Measurements from ENCODE around the gene OPN1MW2. TPM values are rescaled to one million over a fixed set of nuclear protein-coding genes. Genes with fewer than 3 reads are reported as not detected.
"Not testable (repeated sequence)": the region's sequence is repeated elsewhere in the genome, so short reads cannot be mapped to it uniquely, and the experiment has no call there.

OPN1MW2 gene
- total RNA-seq, 1 donor from 2014 or later = not detected

DNA sequence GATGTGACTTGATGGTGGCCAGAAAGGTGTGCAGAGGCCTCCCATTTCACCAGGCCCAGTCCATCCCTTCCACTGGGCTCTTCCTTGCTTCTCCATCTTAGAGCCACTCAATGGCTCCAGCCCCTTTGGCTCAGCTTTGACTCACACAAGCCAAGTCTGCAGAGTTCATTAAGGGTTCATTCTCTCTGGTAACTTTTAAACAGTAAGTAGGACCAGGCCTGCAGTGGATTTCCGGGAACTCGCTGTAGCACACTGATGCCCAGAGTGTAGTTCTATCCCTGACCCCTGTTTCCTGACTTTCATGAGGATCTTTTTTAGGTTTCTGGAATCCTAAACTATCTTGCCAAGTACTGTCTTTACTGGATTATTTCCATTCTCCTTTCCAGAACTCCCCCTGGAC is 25.2 kb upstream of the OPN1MW2 start:
- H3K4me1 Mint-ChIP-seq (ENCODE audit: low read depth, unreplicated experiment); H3K9me3 Mint-ChIP-seq (ENCODE audit: unreplicated experiment); DNase-seq (ENCODE audit: low read depth); H3K4me3 ChIP-seq (ENCODE audit: insufficient read depth, low read depth, low read length); H3K79me2 ChIP-seq (ENCODE audit: insufficient read depth, low read length); H3K27ac Mint-ChIP-seq (ENCODE audit: unreplicated experiment); H3K27me3 ChIP-seq (ENCODE audit: insufficient read depth, low read length); H2AFZ ChIP-seq (ENCODE audit: low read depth, low read length); H3K4me1 ChIP-seq (ENCODE audit: insufficient read depth, low read length); H3K4me2 ChIP-seq (ENCODE audit: low read length); H3K36me3 Mint-ChIP-seq (ENCODE audit: low read depth, unreplicated experiment); FAIRE-seq; H3K9ac ChIP-seq (ENCODE audit: low read length); H4K20me1 ChIP-seq (ENCODE audit: insufficient read depth, low read length); H3K4me3 Mint-ChIP-seq (ENCODE audit: unreplicated experiment); H3K9me3 ChIP-seq (ENCODE audit: insufficient read depth, low read depth, low read length); H3K27ac ChIP-seq (ENCODE audit: low read depth, low read length); H3K36me3 ChIP-seq (ENCODE audit: insufficient read depth, low read length); H3K27me3 Mint-ChIP-seq (ENCODE audit: low read depth, unreplicated experiment): not testable (repeated sequence)

DNA sequence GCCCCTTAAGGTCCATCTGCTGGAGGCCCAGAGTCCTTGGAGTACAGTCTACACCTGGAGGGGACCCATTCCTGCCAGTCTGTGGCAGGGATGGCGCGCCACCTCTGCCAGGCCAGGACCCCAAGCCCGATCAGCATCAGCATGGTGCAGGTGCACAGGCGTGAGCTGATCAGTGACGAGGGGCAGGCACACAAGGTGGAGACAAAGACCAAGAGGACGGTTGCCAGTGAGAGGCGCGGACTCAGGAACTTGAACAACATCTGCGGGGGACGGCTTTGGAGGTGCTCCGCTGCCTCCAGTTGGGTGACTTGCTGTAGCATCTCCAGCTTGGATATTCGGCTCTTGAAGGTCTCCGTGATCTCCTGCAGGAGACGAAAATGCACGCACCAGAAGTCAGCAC is 23.1 kb upstream of the OPN1MW2 start:
- not testable (repeated sequence) for H3K4me3 ChIP-seq (ENCODE audit: insufficient read depth, low read depth, low read length); H3K79me2 ChIP-seq (ENCODE audit: insufficient read depth, low read length)

DNA sequence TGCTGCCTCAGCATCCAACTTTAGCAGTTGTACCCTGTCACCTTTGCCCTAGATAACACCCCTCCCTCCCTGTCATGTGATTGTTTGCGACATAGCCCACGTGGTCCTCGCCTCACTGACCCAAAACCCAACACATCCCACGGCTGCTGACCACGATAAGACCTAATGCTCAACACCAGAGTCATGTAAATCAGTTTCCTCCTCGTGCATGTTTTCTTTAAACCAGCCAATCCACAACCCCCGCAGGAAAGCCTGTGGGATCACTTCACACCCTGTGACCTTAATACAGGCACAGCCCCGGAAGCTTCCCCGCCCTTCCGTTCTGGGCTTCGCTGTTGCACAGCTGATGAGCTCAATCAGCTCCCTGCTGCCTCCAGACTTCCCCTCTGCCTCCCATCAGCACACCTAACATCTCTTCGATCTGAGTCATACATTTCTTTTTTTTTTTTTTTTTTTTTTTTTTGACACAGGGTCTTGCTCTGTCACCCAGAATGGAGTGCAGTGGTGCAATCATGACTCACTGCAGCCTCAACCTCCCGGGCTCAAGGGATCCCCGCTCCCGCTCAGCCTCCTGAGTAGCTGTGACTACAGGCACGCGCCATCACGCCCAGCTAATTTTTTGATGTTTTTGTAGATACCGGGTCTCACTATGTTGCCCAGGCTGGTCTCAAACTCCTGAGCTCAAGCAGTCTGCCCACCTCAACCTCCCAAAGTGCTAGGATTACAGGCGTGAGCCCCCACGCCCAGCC is 9.7 kb upstream of the OPN1MW2 start:
- H3K36me3 ChIP-seq (ENCODE audit: insufficient read depth, low read length); H3K27ac ChIP-seq (ENCODE audit: low read depth, low read length); H3K27me3 Mint-ChIP-seq (ENCODE audit: low read depth, unreplicated experiment); FAIRE-seq; H3K9ac ChIP-seq (ENCODE audit: low read length); H3K4me1 Mint-ChIP-seq (ENCODE audit: low read depth, unreplicated experiment); H2AFZ ChIP-seq (ENCODE audit: low read depth, low read length); H3K4me2 ChIP-seq (ENCODE audit: low read length); DNase-seq (ENCODE audit: low read depth); H3K4me3 Mint-ChIP-seq (ENCODE audit: unreplicated experiment); H3K36me3 Mint-ChIP-seq (ENCODE audit: low read depth, unreplicated experiment); H3K9me3 ChIP-seq (ENCODE audit: insufficient read depth, low read depth, low read length); H3K27ac Mint-ChIP-seq (ENCODE audit: unreplicated experiment); H3K9me3 Mint-ChIP-seq (ENCODE audit: unreplicated experiment); H3K79me2 ChIP-seq (ENCODE audit: insufficient read depth, low read length); H3K4me1 ChIP-seq (ENCODE audit: insufficient read depth, low read length); H4K20me1 ChIP-seq (ENCODE audit: insufficient read depth, low read length); H3K27me3 ChIP-seq (ENCODE audit: insufficient read depth, low read length); H3K4me3 ChIP-seq (ENCODE audit: insufficient read depth, low read depth, low read length): not testable (repeated sequence)

More for the DNA sequence above, 23.1 kb upstream of the OPN1MW2 start:
- H3K27ac ChIP-seq (ENCODE audit: low read depth, low read length); H3K9me3 ChIP-seq (ENCODE audit: insufficient read depth, low read depth, low read length); H3K9ac ChIP-seq (ENCODE audit: low read length); H2AFZ ChIP-seq (ENCODE audit: low read depth, low read length); H3K36me3 Mint-ChIP-seq (ENCODE audit: low read depth, unreplicated experiment); H3K4me1 ChIP-seq (ENCODE audit: insufficient read depth, low read length); H3K27me3 ChIP-seq (ENCODE audit: insufficient read depth, low read length); H3K36me3 ChIP-seq (ENCODE audit: insufficient read depth, low read length); H3K4me3 Mint-ChIP-seq (ENCODE audit: unreplicated experiment); DNase-seq (ENCODE audit: low read depth); H3K9me3 Mint-ChIP-seq (ENCODE audit: unreplicated experiment); H3K4me1 Mint-ChIP-seq (ENCODE audit: low read depth, unreplicated experiment); H4K20me1 ChIP-seq (ENCODE audit: insufficient read depth, low read length); H3K4me2 ChIP-seq (ENCODE audit: low read length); H3K27me3 Mint-ChIP-seq (ENCODE audit: low read depth, unreplicated experiment); H3K27ac Mint-ChIP-seq (ENCODE audit: unreplicated experiment); FAIRE-seq: not testable (repeated sequence)

DNA sequence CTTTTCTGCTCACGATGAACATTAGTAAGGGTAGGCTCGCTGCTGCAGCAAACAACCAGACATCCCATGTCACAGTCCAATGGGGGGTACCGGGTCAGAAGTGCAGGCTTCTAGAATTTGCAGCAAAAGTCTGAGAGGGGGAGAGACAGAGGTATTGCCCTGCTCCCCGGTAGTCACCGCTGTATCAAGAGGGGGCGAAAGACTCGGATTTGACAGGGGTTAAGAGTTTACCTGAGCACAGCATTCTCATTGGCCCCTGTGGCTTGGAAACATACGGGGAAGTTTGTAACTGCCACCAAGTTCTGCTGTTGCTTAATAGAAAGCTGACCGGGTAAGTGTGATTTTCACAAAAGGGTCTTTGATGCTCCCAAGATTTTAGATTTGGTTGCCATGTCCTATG is 8.5 kb upstream of the OPN1MW2 start:
- H3K27ac ChIP-seq (ENCODE audit: low read depth, low read length); H3K27ac Mint-ChIP-seq (ENCODE audit: unreplicated experiment); H3K4me3 ChIP-seq (ENCODE audit: insufficient read depth, low read depth, low read length); H3K27me3 Mint-ChIP-seq (ENCODE audit: low read depth, unreplicated experiment); H4K20me1 ChIP-seq (ENCODE audit: insufficient read depth, low read length); H2AFZ ChIP-seq (ENCODE audit: low read depth, low read length); H3K9ac ChIP-seq (ENCODE audit: low read length); H3K27me3 ChIP-seq (ENCODE audit: insufficient read depth, low read length); DNase-seq (ENCODE audit: low read depth); FAIRE-seq; H3K36me3 ChIP-seq (ENCODE audit: insufficient read depth, low read length); H3K9me3 Mint-ChIP-seq (ENCODE audit: unreplicated experiment); H3K4me1 ChIP-seq (ENCODE audit: insufficient read depth, low read length); H3K4me2 ChIP-seq (ENCODE audit: low read length); H3K4me1 Mint-ChIP-seq (ENCODE audit: low read depth, unreplicated experiment); H3K9me3 ChIP-seq (ENCODE audit: insufficient read depth, low read depth, low read length); H3K36me3 Mint-ChIP-seq (ENCODE audit: low read depth, unreplicated experiment); H3K4me3 Mint-ChIP-seq (ENCODE audit: unreplicated experiment); H3K79me2 ChIP-seq (ENCODE audit: insufficient read depth, low read length): not testable (repeated sequence)

DNA sequence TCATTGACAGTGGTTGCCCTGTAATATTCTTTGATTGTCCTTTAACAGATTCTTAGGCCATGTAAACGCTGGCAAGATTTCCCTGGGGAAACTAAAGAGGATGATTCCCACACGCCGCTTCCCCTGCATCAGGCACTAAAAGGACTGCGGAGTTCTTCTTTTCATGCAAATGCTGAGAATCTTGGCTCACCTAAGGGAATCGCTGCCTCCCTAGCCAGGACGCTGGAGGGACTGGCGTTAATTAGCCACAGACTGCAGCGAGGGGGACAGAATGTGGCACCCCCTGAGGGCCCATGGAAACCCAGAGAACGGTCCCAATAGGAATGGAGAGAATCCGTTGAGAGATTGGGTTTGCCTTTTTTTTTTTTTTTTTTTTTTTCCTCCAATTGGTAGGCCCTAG is 8.1 kb upstream of the OPN1MW2 start:
- not testable (repeated sequence) for H3K4me2 ChIP-seq (ENCODE audit: low read length); H3K36me3 Mint-ChIP-seq (ENCODE audit: low read depth, unreplicated experiment); H4K20me1 ChIP-seq (ENCODE audit: insufficient read depth, low read length); H3K9ac ChIP-seq (ENCODE audit: low read length); H3K4me1 Mint-ChIP-seq (ENCODE audit: low read depth, unreplicated experiment); H3K4me3 ChIP-seq (ENCODE audit: insufficient read depth, low read depth, low read length); H3K79me2 ChIP-seq (ENCODE audit: insufficient read depth, low read length); FAIRE-seq; H3K9me3 Mint-ChIP-seq (ENCODE audit: unreplicated experiment); H3K9me3 ChIP-seq (ENCODE audit: insufficient read depth, low read depth, low read length); H3K4me3 Mint-ChIP-seq (ENCODE audit: unreplicated experiment); H3K36me3 ChIP-seq (ENCODE audit: insufficient read depth, low read length); H3K27me3 Mint-ChIP-seq (ENCODE audit: low read depth, unreplicated experiment); H3K4me1 ChIP-seq (ENCODE audit: insufficient read depth, low read length); H3K27me3 ChIP-seq (ENCODE audit: insufficient read depth, low read length); H3K27ac ChIP-seq (ENCODE audit: low read depth, low read length); H2AFZ ChIP-seq (ENCODE audit: low read depth, low read length); H3K27ac Mint-ChIP-seq (ENCODE audit: unreplicated experiment); DNase-seq (ENCODE audit: low read depth)

DNA sequence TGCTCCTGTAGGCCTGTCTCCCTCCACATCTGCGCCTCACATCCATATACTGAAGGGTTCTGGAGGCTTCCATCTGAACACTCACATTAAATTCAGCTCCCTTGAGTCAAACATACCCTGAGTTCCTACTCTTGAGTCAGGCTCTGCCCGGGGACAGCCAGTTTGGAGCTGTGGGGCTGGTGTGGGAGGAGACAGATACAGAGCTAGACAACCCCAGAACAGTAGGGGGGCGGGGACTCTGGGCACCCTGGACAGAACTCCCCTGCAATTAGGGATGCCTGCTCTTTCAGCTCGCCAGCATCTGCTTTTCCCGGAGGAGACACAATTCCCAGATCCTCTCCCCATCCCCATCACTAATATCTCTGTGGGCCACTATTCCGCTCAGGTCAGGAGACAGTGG is 5.7 kb downstream of the OPN1MW2 start:
- not testable (repeated sequence) for H3K9ac ChIP-seq (ENCODE audit: low read length); H3K9me3 Mint-ChIP-seq (ENCODE audit: unreplicated experiment); DNase-seq (ENCODE audit: low read depth); H3K27ac ChIP-seq (ENCODE audit: low read depth, low read length); H3K79me2 ChIP-seq (ENCODE audit: insufficient read depth, low read length); H3K36me3 ChIP-seq (ENCODE audit: insufficient read depth, low read length); H3K4me3 Mint-ChIP-seq (ENCODE audit: unreplicated experiment); H2AFZ ChIP-seq (ENCODE audit: low read depth, low read length); H3K4me1 Mint-ChIP-seq (ENCODE audit: low read depth, unreplicated experiment); H3K27ac Mint-ChIP-seq (ENCODE audit: unreplicated experiment); H3K36me3 Mint-ChIP-seq (ENCODE audit: low read depth, unreplicated experiment); H3K4me2 ChIP-seq (ENCODE audit: low read length); H3K4me3 ChIP-seq (ENCODE audit: insufficient read depth, low read depth, low read length); H3K27me3 Mint-ChIP-seq (ENCODE audit: low read depth, unreplicated experiment); H3K4me1 ChIP-seq (ENCODE audit: insufficient read depth, low read length); H3K27me3 ChIP-seq (ENCODE audit: insufficient read depth, low read length); H4K20me1 ChIP-seq (ENCODE audit: insufficient read depth, low read length); FAIRE-seq; H3K9me3 ChIP-seq (ENCODE audit: insufficient read depth, low read depth, low read length)

Data from astrocyte (in vitro differentiated cells and primary cell).